Endothelial cell of umbilical vein (primary cell): ENCODE measurements around the gene MTCH1. TPM values are rescaled to one million over a fixed set of nuclear protein-coding genes. Genes with fewer than 3 reads are reported as not detected.
"Not testable (repeated sequence)": the region's sequence is repeated elsewhere in the genome, so short reads cannot be mapped to it uniquely, and the experiment has no call there.

Experiments used
- BruUV-seq: library from RNA; stranded (reverse); fragments of 400-500 nt; replicated peaks from 2 replicates; lab custom pipeline; 2021; lab: Mats Ljungman, UMichigan
- CTCF ChIA-PET: fragments of 300-600, 350-600 bp; sonication (Branson Sonifier 250); formaldehyde crosslinking; loops from one replicate; lab custom pipeline; 2021; ENCODE audit warnings: antibody characterized with exemption, inconsistent platforms; lab: Charles Lee
- POLR2A ChIA-PET: fragments of 300-600, 350-600 bp; sonication (Branson Sonifier 250); formaldehyde crosslinking; loops from one replicate; lab custom pipeline; 2021; ENCODE audit warnings: antibody characterized with exemption, inconsistent platforms; lab: Charles Lee
- DNase-seq: peaks from one replicate; pipeline ENCODE4 v3.0.0-alpha.2; 2011; ENCODE audit warnings: low read depth, low spot score
- FAIRE-seq: peaks from 2 replicates; lab custom pipeline; 2011; peaks lifted over from hg19 to GRCh38; lab: Jason Lieb, UNC
- H2AFZ ChIP-seq: 2 replicates; pipeline ENCODE4 v1.6.0; 2012; ENCODE audit warnings: low read depth, low read length, control low read depth, inconsistent platforms
- H3K27ac ChIP-seq: 2 replicates; pipeline ENCODE4 v1.5.1; 2011; ENCODE audit warnings: low read depth, mild to moderate bottlenecking, control low read depth, low read length, moderate library complexity; ENCODE audit not compliant: insufficient read depth
- H3K27me3 ChIP-seq, 2 experiments: 2 replicates each; pipeline versions ENCODE4 v1.6.0 to v1.6.1; 2011; ENCODE audit warnings: low read length in 2 of 2, mixed read lengths in 1 of 2; ENCODE audit not compliant: control insufficient read depth in 2 of 2, insufficient read depth in 2 of 2
- H3K36me3 ChIP-seq, 2 experiments: 2 replicates in 1 of 2; 3 replicates in 1 of 2; pipeline ENCODE4 v1.5.1; 2011; ENCODE audit warnings: low read length in 2 of 2, mild to moderate bottlenecking in 1 of 2, moderate library complexity in 1 of 2; ENCODE audit not compliant: control insufficient read depth in 2 of 2, insufficient read depth in 2 of 2; ENCODE audit errors: extremely low read depth in 1 of 2
- H3K4me1 ChIP-seq: 3 replicates; pipeline ENCODE4 v1.5.1; 2011; ENCODE audit warnings: mild to moderate bottlenecking, low read length; ENCODE audit not compliant: control insufficient read depth, insufficient read depth; ENCODE audit errors: extremely low read depth
- H3K4me2 ChIP-seq: 2 replicates; pipeline ENCODE4 v1.6.1; 2011; ENCODE audit warnings: low read length, control low read depth, mixed read lengths; ENCODE audit not compliant: insufficient read depth
- H3K4me3 ChIP-seq, 3 experiments: fragments of 200-600 bp in 1 of 3; sonication (generic), shearing (Covaris generic) in 1 of 3; replicated peaks in 1 of 3; 2 replicates each; pipeline ENCODE4 v1.5.1; 2011 to 2016; ENCODE audit warnings: control low read depth in 3 of 3, low read length in 3 of 3, mild to moderate bottlenecking in 2 of 3, inconsistent platforms in 1 of 3, low read depth in 1 of 3, moderate library complexity in 1 of 3; ENCODE audit not compliant: insufficient read depth in 1 of 3
- H3K79me2 ChIP-seq: 2 replicates; pipeline ENCODE4 v1.6.0; 2012; ENCODE audit warnings: low read length, inconsistent platforms; ENCODE audit not compliant: control insufficient read depth, insufficient read depth
- H3K9ac ChIP-seq: replicated peaks from 2 replicates; pipeline ENCODE3; 2011; ENCODE audit warnings: low read length, control low read depth; ENCODE audit not compliant: insufficient read depth; ENCODE audit errors: extremely low read depth
- H3K9me1 ChIP-seq: replicated peaks from 3 replicates; pipeline ENCODE4 v1.6.0; 2011; ENCODE audit warnings: mild to moderate bottlenecking, low read length; ENCODE audit not compliant: control insufficient read depth, insufficient read depth; ENCODE audit errors: extremely low read depth
- H3K9me3 ChIP-seq: replicated peaks from 2 replicates; pipeline ENCODE4 v1.5.1; 2012; ENCODE audit warnings: low read length, inconsistent platforms; ENCODE audit not compliant: control insufficient read depth, insufficient read depth
- H4K20me1 ChIP-seq: replicated peaks from 2 replicates; pipeline ENCODE3; 2011; ENCODE audit warnings: mild to moderate bottlenecking, low read length; ENCODE audit not compliant: control insufficient read depth, insufficient read depth; ENCODE audit errors: extremely low read depth
- EZH2 ChIP-seq: IDR thresholded peaks from 2 replicates; pipeline ENCODE4 v1.6.1; 2012; ENCODE audit warnings: borderline replicate concordance, low read depth, mild to moderate bottlenecking, moderate library complexity, low read length, inconsistent platforms; ENCODE audit not compliant: severe bottlenecking
- FOS ChIP-seq: IDR thresholded peaks from 2 replicates; pipeline ENCODE4 v1.6.1; 2011; ENCODE audit warnings: mild to moderate bottlenecking, low read length, moderate library complexity, borderline replicate concordance; ENCODE audit not compliant: insufficient read depth
- GATA2 ChIP-seq: IDR thresholded peaks from 2 replicates; pipeline ENCODE4 v1.7.0; 2011; ENCODE audit warnings: low read depth, mild to moderate bottlenecking, moderate library complexity, mixed read lengths, low read length; ENCODE audit not compliant: insufficient read length, insufficient read depth
- JUN ChIP-seq: IDR thresholded peaks from 2 replicates; pipeline ENCODE4 v1.6.1; 2011; ENCODE audit warnings: borderline replicate concordance, low read depth; ENCODE audit not compliant: insufficient read length, insufficient read depth
- MYC ChIP-seq: IDR thresholded peaks from one replicate; pipeline ENCODE4 v1.6.1; 2011; ENCODE audit warnings: mild to moderate bottlenecking, low read depth, low read length
- POLR2A ChIP-seq: IDR thresholded peaks from 2 replicates; pipeline ENCODE4 v1.6.1; 2012; ENCODE audit warnings: low read depth, mild to moderate bottlenecking, control low read depth, low read length
- POLR2AphosphoS5 ChIP-seq: IDR thresholded peaks from 2 replicates; pipeline ENCODE4 v1.6.1; 2012; ENCODE audit warnings: low read depth, mild to moderate bottlenecking, control low read depth, low read length, moderate library complexity; ENCODE audit not compliant: insufficient read depth
- dilution Hi-C: fragments of 300-500 bp; cut with MboI; formaldehyde crosslinking; loops from one replicate; pipeline ENCODE4 v1.15.0; 2019; ENCODE audit warnings: low sequenced_read_pairs; ENCODE audit not compliant: extremely low pct_ligation_motif_present
- intact Hi-C: fragments of 100-400 bp; cut with micrococcal nuclease; formaldehyde crosslinking; loops from one replicate; pipeline ENCODE4 v1.10.0; 2022
- polyA plus RNA-seq, 4 experiments: library from polyadenylated mRNA; depleted of rRNA in 3 of 4; stranded (reverse) in 3 of 4; unstranded in 1 of 4; fragments of >200 nt; gene quantifications; 2 replicates each; pipeline versions ENCODE4 v1.2.1 to v1.2.3, GENCODE V29; 2011 to 2012; ENCODE audit warnings: missing spikeins in 1 of 4
- total RNA-seq: library from RNA; stranded (reverse); gene quantifications from 2 replicates; pipeline ENCODE4 v1.2.3, GENCODE V29; 2021
- TF ChIP-seq, protein P1 (sequence below), 2 donors: IDR thresholded peaks; 1 replicate in 1 of 2; 2 replicates in 1 of 2; pipeline ENCODE4 v1.5.1; 2011; ENCODE audit warnings: low read length in 2 of 2, mild to moderate bottlenecking in 2 of 2, moderate library complexity in 2 of 2, control low read depth in 1 of 2, inconsistent platforms in 1 of 2, low read depth in 1 of 2; ENCODE audit not compliant: insufficient read depth in 1 of 2; ENCODE audit errors: extremely low read depth in 1 of 2
- TF ChIP-seq, protein P2 (sequence below): IDR thresholded peaks from 2 replicates; pipeline ENCODE4 v1.6.1; 2011; ENCODE audit not compliant: insufficient read depth, insufficient read length

Gene MTCH1
- total and polyA plus RNA-seq, 2 donors (not counting 3 experiments of a cell fraction or from before 2014, with no cell fraction given) = 218 to 228 TPM

DNA sequence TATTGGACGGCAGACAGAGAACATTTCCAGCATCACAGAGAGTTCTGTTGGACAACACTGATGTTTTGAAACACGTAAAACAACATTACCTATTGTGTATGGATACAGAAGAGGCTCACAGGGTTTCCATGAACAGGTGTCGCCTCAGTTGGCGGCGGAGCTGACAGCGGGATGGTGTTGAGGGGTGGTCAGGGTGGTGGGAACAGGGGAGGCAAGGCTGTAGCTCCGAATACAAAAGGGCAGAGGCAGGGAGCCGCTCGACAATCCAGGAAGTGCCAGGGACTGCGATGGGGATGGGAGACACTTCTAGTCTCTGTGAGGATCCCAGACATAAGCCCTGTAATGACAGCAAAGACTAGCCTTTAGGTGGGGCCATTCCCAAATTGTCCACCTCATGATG lies 46.0 kb downstream of the MTCH1 start:
- dilution Hi-C loops (no loop called here), intact Hi-C loops (no loop called here)
- no peaks in the 10 kb centered on the region for H3K9me1 ChIP-seq
- no peak for DNase-seq
- H3K9me3 ChIP-seq = no peaks in the 10 kb centered on the region
- ChIA-PET POLR2A (no interaction called here), CTCF (interaction anchor here (1.2 kb wide), 1 partner anchor 27 kb away, joined by 3 read pairs; no protein-coding TSS in a partner anchor)
- TF ChIP-seq GATA2 = no peak
- no peak for TF ChIP-seq POLR2AphosphoS5
- TF ChIP-seq, protein P1, sequence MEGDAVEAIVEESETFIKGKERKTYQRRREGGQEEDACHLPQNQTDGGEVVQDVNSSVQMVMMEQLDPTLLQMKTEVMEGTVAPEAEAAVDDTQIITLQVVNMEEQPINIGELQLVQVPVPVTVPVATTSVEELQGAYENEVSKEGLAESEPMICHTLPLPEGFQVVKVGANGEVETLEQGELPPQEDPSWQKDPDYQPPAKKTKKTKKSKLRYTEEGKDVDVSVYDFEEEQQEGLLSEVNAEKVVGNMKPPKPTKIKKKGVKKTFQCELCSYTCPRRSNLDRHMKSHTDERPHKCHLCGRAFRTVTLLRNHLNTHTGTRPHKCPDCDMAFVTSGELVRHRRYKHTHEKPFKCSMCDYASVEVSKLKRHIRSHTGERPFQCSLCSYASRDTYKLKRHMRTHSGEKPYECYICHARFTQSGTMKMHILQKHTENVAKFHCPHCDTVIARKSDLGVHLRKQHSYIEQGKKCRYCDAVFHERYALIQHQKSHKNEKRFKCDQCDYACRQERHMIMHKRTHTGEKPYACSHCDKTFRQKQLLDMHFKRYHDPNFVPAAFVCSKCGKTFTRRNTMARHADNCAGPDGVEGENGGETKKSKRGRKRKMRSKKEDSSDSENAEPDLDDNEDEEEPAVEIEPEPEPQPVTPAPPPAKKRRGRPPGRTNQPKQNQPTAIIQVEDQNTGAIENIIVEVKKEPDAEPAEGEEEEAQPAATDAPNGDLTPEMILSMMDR (IDR thresholded peaks at IDR 0.05; ENCODE audit: extremely low read depth in 1 of 2, insufficient read depth in 1 of 2, low read depth in 1 of 2, low read length in 2 of 2) = no peak
- TF ChIP-seq FOS = no peak
- TF ChIP-seq, protein P2, sequence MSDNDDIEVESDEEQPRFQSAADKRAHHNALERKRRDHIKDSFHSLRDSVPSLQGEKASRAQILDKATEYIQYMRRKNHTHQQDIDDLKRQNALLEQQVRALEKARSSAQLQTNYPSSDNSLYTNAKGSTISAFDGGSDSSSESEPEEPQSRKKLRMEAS = no peak
- no peak for TF ChIP-seq JUN
- TF ChIP-seq EZH2 = no peak
- no peak for TF ChIP-seq POLR2A
- TF ChIP-seq MYC = no peak
- no peak overlapping the region for H3K4me3 ChIP-seq
- no peak overlapping the region for H3K27ac ChIP-seq
- no peaks in the 10 kb centered on the region for H3K36me3 ChIP-seq
- H3K4me1 ChIP-seq = no peaks in the 10 kb centered on the region
- no peak overlapping the region for H2AFZ ChIP-seq
- H3K9ac ChIP-seq = no peak overlapping the region
- no peaks in the 10 kb centered on the region for H4K20me1 ChIP-seq
- H3K79me2 ChIP-seq = no peaks in the 10 kb centered on the region
- no peak overlapping the region for H3K4me2 ChIP-seq
- H3K27me3 ChIP-seq = peaks cover 0 to 3% of the 10 kb centered on the region in 2 experiments
- no TSS peak for BruUV-seq
- no peak for FAIRE-seq

DNA sequence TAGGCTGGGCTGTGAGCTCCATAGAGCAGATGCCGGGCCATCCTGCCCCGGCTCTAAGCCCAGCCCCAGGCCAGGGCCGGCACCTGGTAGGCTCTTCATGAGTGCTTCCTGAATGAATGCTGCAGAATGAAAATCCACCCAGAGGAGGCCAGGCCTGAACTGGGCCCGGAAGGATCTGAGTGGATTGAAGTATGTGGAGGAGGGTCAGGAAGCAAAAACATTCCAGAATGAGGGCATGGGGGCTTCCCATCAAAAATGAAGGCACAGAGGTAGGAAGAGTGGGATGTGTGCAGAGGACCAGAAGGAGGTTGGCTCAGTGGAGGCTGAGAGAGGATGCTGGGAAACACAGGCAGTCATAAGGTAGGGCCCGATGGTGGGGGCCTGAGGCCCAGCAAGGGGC lies 47.0 kb downstream of the MTCH1 start:
- DNase-seq, dilution Hi-C loops, H3K4me2 ChIP-seq, H4K20me1 ChIP-seq, H3K79me2 ChIP-seq, BruUV-seq, H3K4me1 ChIP-seq, H3K9me3 ChIP-seq, H3K27me3 ChIP-seq, H3K9ac ChIP-seq, H3K9me1 ChIP-seq, POLR2A ChIA-PET, H2AFZ ChIP-seq, FAIRE-seq, H3K4me3 ChIP-seq, CTCF ChIA-PET, intact Hi-C loops, H3K36me3 ChIP-seq, H3K27ac ChIP-seq: not testable (repeated sequence)
